GM12874 (cell line): ENCODE results near the gene COQ10B.

Experiments used
- CTCF ChIP-seq: IDR thresholded peaks from 2 replicates; pipeline ENCODE4 v1.5.1; 2011; ENCODE audit warnings: low read depth, mild to moderate bottlenecking, control low read depth, low read length, moderate library complexity; ENCODE audit not compliant: insufficient read depth

COQ10B gene

GRCh38 chr2:197425550-197425949, 27.8 kb upstream of the COQ10B start:
- no peak for TF ChIP-seq CTCF

GRCh38 chr2:197426723-197427603, 26.4 kb upstream of the COQ10B start:
- TF ChIP-seq CTCF: no peak

- TF ChIP-seq CTCF: no peak
These were observed 25.4 kb upstream of the COQ10B start for GRCh38 chr2:197427986-197428385.

- TF ChIP-seq CTCF: no peak
These were observed 21.5 kb upstream of the COQ10B start for GRCh38 chr2:197431858-197432257.

GRCh38 chr2:197433780-197434438, 19.4 kb upstream of the COQ10B start:
- TF ChIP-seq CTCF: no peak

- no peak for TF ChIP-seq CTCF
These were observed 18.5 kb upstream of the COQ10B start, which contains the start of gene SF3B1 for GRCh38 chr2:197434541-197435513. Gene SF3B1 (minus strand): TSS chr2:197435028. CDS start chr2:197434999, 29 bp downstream.
